ENCODE measurements around the gene FAIM. TPM values are rescaled to one million over a fixed set of nuclear protein-coding genes. Genes with fewer than 3 reads are reported as not detected.
"Not testable (repeated sequence)": the region's sequence is repeated elsewhere in the genome, so short reads cannot be mapped to it uniquely, and the experiment has no call there.

The FAIM gene
- total and polyA plus RNA-seq, 5 donors: 4.7 to 8.5 (median 5.0) TPM

DNA sequence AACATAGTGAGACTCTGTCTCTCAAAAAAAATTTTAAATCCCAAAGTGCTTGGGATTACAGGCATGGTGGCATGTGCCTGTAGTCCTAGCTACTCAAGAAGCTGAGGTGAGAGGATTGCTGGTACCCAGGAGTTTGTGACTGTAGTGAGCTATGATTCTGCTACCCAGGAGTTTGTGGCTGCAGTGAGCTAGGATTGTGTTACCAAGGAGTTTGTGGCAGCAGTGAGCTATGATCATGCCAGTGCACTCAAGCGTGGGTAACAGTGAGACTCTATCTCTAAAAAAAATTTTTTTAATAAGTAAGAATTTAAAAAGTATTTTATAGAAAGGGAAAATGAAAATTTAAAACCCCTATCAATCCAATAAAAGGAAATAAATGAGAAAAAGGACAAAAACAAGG, 69.5 kb downstream of the FAIM start:
- 99% methylated on average over 1 of the region's 1 CpG for WGBS
- Histone ChIP-seq H3K27ac (ENCODE audit: low read length) (no peak overlapping the region), H3K9me3 (ENCODE audit: control insufficient read depth, low read length) (peaks cover 2% of the 10 kb centered on the region), H3K4me1 (ENCODE audit: control insufficient read depth, insufficient read depth, low read length) (no peaks in the 10 kb centered on the region), H3K27me3 (ENCODE audit: control insufficient read depth, insufficient read depth) (no peaks in the 10 kb centered on the region), H3K4me3 (ENCODE audit: low read length) (no peak overlapping the region)
- intact Hi-C loops (cut with DNase I): no loop called here
- DNase-seq (no peak), ATAC-seq (no peak)

DNA sequence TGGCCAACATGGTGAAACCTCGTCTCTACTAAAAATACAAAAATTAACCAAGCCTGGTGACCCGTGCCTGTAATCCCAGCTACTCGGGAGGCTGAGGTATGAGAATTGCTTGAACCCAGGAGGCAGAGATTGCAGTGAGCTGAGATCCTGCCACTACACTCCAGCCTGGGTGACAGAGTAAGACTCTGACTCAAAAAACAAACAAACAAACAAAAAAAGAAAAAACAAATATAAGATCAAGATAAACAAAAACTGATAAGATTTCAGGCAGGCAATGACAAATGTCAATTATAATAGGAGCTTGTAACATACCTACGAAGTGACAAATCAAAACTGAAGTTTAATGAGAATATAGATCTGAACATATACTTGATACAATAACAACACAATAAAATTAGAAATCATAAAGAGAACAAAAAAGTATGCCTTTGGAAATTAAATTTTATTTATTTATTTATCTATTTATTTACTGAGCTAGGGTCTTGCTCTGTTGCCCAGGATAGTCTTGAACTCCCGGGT, 70.4 kb downstream of the FAIM start:
- Histone ChIP-seq H3K4me3 (ENCODE audit: low read length) (no peak overlapping the region), H3K4me1 (ENCODE audit: control insufficient read depth, insufficient read depth, low read length) (no peaks in the 10 kb centered on the region), H3K27ac (ENCODE audit: low read length) (no peak overlapping the region), H3K9me3 (ENCODE audit: control insufficient read depth, low read length) (peaks cover 2% of the 10 kb centered on the region), H3K27me3 (ENCODE audit: control insufficient read depth, insufficient read depth) (no peaks in the 10 kb centered on the region)
- DNase-seq: no peak
- 91% methylated on average over 5 of the region's 5 CpGs for WGBS
- intact Hi-C loops (cut with DNase I): no loop called here
- ATAC-seq: no peak

DNA sequence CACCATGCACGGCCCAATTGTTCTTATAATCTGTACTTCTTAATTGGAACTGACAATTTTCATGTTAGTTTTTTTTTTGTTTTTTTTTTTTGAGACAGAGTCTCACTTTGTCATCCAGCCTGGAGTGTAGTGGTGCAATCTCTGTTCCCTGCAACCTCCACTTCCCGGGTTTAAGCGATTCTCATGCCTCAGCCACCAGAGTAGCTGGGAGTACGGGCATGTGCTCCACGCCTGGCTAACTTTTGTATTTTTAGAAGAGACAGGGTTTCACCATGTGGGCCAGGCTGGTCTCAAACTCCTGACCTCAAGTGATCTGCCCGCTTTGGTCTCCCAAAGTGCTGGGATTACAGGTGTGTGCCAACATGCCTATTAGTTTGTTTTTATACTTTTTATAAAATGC, 72.4 kb downstream of the FAIM start:
- not testable (repeated sequence) for ATAC-seq; H3K4me3 ChIP-seq (ENCODE audit: low read length); H3K27me3 ChIP-seq (ENCODE audit: control insufficient read depth, insufficient read depth); H3K4me1 ChIP-seq (ENCODE audit: control insufficient read depth, insufficient read depth, low read length); H3K27ac ChIP-seq (ENCODE audit: low read length); DNase-seq; H3K9me3 ChIP-seq (ENCODE audit: control insufficient read depth, low read length)
- WGBS: 94% methylated on average over 6 of the region's 6 CpGs
- intact Hi-C loops (cut with DNase I): loop anchor here in 1 of 4 donors (10.0 kb wide), 1 partner anchor 66 kb away; no protein-coding TSS in a partner anchor

DNA sequence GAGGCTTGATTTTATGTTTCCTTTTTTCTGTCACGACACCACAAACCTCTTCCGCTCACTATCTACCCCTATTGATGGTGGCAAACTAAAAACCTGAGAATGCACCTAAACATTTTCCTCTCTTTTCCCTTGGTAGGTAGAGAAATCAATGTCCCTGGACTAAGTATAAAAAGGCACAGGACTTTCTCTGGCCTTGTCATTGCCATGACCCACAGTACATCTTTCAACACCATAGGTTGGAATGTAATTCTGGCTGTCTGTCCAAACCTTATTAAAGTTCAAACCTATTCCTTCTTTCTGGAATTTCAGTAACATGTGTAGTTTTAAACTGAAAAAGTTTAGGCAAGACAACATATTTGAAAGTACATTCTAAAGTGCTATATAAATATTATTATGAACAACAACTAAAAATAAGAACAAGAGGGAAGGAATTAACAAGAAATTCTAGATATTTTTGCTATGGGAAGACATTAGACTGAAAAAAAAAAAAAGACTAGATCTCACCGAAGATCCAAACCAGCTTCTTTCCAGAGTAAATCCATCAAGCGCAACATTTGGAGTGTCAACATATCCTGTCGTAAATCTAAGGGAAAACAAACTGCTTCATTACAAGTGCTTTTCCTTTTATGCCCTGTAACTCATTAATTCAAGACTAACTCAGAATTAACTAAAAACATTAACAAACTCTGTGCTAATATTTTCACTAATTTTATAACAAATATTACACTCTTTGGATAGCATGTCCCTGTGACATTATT, 73.1 kb downstream of the FAIM start:
- Histone ChIP-seq H3K27me3 (ENCODE audit: control insufficient read depth, insufficient read depth) (no peaks in the 10 kb centered on the region), H3K4me1 (ENCODE audit: control insufficient read depth, insufficient read depth, low read length) (no peaks in the 10 kb centered on the region), H3K9me3 (ENCODE audit: control insufficient read depth, low read length) (no peaks in the 10 kb centered on the region), H3K4me3 (ENCODE audit: low read length) (no peak overlapping the region), H3K27ac (ENCODE audit: low read length) (no peak overlapping the region)
- DNase-seq (no peak), ATAC-seq (no peak)
- intact Hi-C loops (cut with DNase I): loop anchor here in 1 of 4 donors (10.0 kb wide), 1 partner anchor 67 kb away; no protein-coding TSS in a partner anchor
- WGBS: 83% methylated on average over 5 of the region's 5 CpGs

DNA sequence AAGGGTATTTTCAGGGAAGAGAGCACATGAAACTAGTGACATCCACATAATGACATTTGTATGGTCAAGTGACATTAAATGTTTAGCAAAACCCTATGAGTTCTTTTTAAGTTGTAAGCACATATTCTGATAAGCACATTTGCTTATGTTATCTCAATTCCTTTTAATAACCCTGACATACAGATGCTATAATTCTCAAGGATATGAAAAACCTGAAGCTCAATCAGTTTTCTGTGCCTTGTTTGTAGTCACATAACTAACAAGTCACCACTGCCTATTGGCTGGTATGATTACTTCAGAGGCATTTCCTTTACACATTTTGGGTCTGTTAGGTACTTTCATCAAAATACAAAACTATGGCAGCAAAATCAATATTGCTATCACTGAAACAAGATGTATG, 74.1 kb downstream of the FAIM start:
- ATAC-seq: no peak
- no peaks in the 10 kb centered on the region for H3K4me1 ChIP-seq (ENCODE audit: control insufficient read depth, insufficient read depth, low read length)
- no peak overlapping the region for H3K27ac ChIP-seq (ENCODE audit: low read length)
- H3K9me3 ChIP-seq (ENCODE audit: control insufficient read depth, low read length): no peaks in the 10 kb centered on the region
- intact Hi-C loops (cut with DNase I): loop anchor here in 1 of 4 donors (10.0 kb wide), 1 partner anchor 68 kb away; no protein-coding TSS in a partner anchor
- H3K4me3 ChIP-seq (ENCODE audit: low read length): no peak overlapping the region
- no peaks in the 10 kb centered on the region for H3K27me3 ChIP-seq (ENCODE audit: control insufficient read depth, insufficient read depth)
- DNase-seq: no peak

Other genes with a start within 250 kb of the FAIM start
- 1 to 10 TPM; 1.2 to 2.4 (median 1.6) TPM for gene ESYT3, start 174.2 kb upstream of the FAIM start, total RNA-seq
- gene ESYT3, start 174.2 kb upstream of the FAIM start, polyA plus RNA-seq: 0.66 TPM
- gene CEP70, start 14.5 kb upstream of the FAIM start, total RNA-seq: 10 to 100 TPM; 33.9 to 46.9 (median 39.2) TPM
- gene CEP70, start 14.5 kb upstream of the FAIM start, polyA plus RNA-seq: 17.0 TPM
- gene PIK3CB, start 226.2 kb downstream of the FAIM start, total RNA-seq: 10 to 100 TPM; 31.4 to 33.2 (median 32.5) TPM
- gene PIK3CB, start 226.2 kb downstream of the FAIM start, polyA plus RNA-seq: 12.6 TPM